ENCODE data around the gene ENDOG. TPM values are rescaled to one million over a fixed set of nuclear protein-coding genes. Genes with fewer than 3 reads are reported as not detected.

The ENDOG gene
- total RNA-seq, result 10 to 100 TPM; 20.6 to 70.2 (median 28.8) TPM

- Histone ChIP-seq H3K4me3 (peak within 1 kb of the TSS; percentile 57 to 90 (median 70)), H3K9me3 (no peaks in the 10 kb centered on the region), H3K27me3 (no peaks in the 10 kb centered on the region), H3K36me3 (peaks cover 6 to 24% (median 19%) of the 10 kb centered on the region in 4 donors), H3K27ac (peak within 1 kb of the TSS; percentile 77 to 87 (median 82)), H3K4me1 (peaks cover 12 to 20% (median 13%) of the 10 kb centered on the region in 4 donors)
- DNase-seq (peak; percentile 98 to 99), ATAC-seq (ENCODE audit: low FRiP score in 2 of 2) (peak; percentile 98 to 99)
- WGBS, 2 donors, result 0% methylated on average over 10 to 21 of the region's 70 CpGs
- TF ChIP-seq POLR2A (IDR thresholded peaks at IDR 0.05), result peak in 3 of 4 donors; percentile 58 to 91 (median 88)
- TF ChIP-seq POLR2AphosphoS5 (IDR thresholded peaks at IDR 0.05), result peak in 1 of 2 donors; percentile 87
- peak; percentile 93 to 99 (median 99) for TF ChIP-seq CTCF (IDR thresholded peaks at IDR 0.05)
- no peak for TF ChIP-seq EP300 (IDR thresholded peaks at IDR 0.05)
These were observed at the start of gene ENDOG for GRCh38 chr9:128818099-128818838. Gene ENDOG, plus strand, starts transcription at chr9:128818500. Its CDS starts 185 bp downstream, at chr9:128818685.

GRCh38 chr9:128768606-128769005 lies 49.7 kb upstream of the ENDOG start:
- Histone ChIP-seq H3K27me3 (no peaks in the 10 kb centered on the region), H3K27ac (no peak overlapping the region), H3K4me3 (no peak overlapping the region), H3K36me3 (peaks cover 0 to 16% (median 2%) of the 10 kb centered on the region in 4 donors), H3K4me1 (peaks cover 14 to 33% (median 19%) of the 10 kb centered on the region in 4 donors), H3K9me3 (no peaks in the 10 kb centered on the region)
- no peak for ATAC-seq (ENCODE audit: low FRiP score in 2 of 2)
- TF ChIP-seq POLR2A (IDR thresholded peaks at IDR 0.05) (no peak), CTCF (IDR thresholded peaks at IDR 0.05) (no peak), POLR2AphosphoS5 (IDR thresholded peaks at IDR 0.05) (no peak), EP300 (IDR thresholded peaks at IDR 0.05) (no peak)
- no peak for DNase-seq
- 83 to 95% methylated on average over 6 of the region's 6 CpGs for WGBS, 2 donors

- DNase-seq, result no peak
- H3K9me3 ChIP-seq, result no peaks in the 10 kb centered on the region
- H3K27ac ChIP-seq, result peak overlapping the region; percentile 94 to 97 (median 96)
- H3K4me3 ChIP-seq, result peak overlapping the region; percentile 90 to 99 (median 97)
- TF ChIP-seq CTCF (IDR thresholded peaks at IDR 0.05) (no peak), EP300 (IDR thresholded peaks at IDR 0.05) (no peak), POLR2AphosphoS5 (IDR thresholded peaks at IDR 0.05) (no peak), POLR2A (IDR thresholded peaks at IDR 0.05) (no peak)
- H3K4me1 ChIP-seq, result peaks cover 14 to 33% (median 19%) of the 10 kb centered on the region in 4 donors
- H3K27me3 ChIP-seq, result no peaks in the 10 kb centered on the region
- H3K36me3 ChIP-seq, result peaks cover 0 to 13% (median 1%) of the 10 kb centered on the region in 4 donors
- 72 to 83% methylated on average over 11 of the region's 11 CpGs for WGBS, 2 donors
- ATAC-seq (ENCODE audit: low FRiP score in 2 of 2), result no peak
These were observed 47.8 kb upstream of the ENDOG start for GRCh38 chr9:128770286-128771030.

GRCh38 chr9:128771094-128771721 lies 47.1 kb upstream of the ENDOG start:
- DNase-seq (no peak), ATAC-seq (ENCODE audit: low FRiP score in 2 of 2) (peak; percentile 19 to 56)
- H3K36me3 ChIP-seq, result peaks cover 0 to 9% (median 0%) of the 10 kb centered on the region in 4 donors
- H3K27me3 ChIP-seq, result no peaks in the 10 kb centered on the region
- H3K9me3 ChIP-seq, result peaks cover 0 to 4% (median 0%) of the 10 kb centered on the region in 4 donors
- WGBS, 2 donors, result 3 to 10% methylated on average over 2 to 28 of the region's 28 CpGs
- peaks cover 14 to 33% (median 19%) of the 10 kb centered on the region in 4 donors for H3K4me1 ChIP-seq
- peak overlapping the region; percentile 94 to 97 (median 96) for H3K27ac ChIP-seq
- TF ChIP-seq POLR2AphosphoS5 (IDR thresholded peaks at IDR 0.05), result no peak
- TF ChIP-seq CTCF (IDR thresholded peaks at IDR 0.05), result no peak
- no peak for TF ChIP-seq POLR2A (IDR thresholded peaks at IDR 0.05)
- H3K4me3 ChIP-seq, result peak overlapping the region; percentile 90 to 99 (median 97)
